Fibroblast of skin of abdomen (primary cell): ENCODE measurements around the gene LRRC75A.
"Not testable (repeated sequence)": the region's sequence is repeated elsewhere in the genome, so short reads cannot be mapped to it uniquely, and the experiment has no call there.

Experiments
- DNase-seq: peaks from one replicate; pipeline ENCODE4 v3.0.0-alpha.2; 2013

The LRRC75A gene

DNA sequence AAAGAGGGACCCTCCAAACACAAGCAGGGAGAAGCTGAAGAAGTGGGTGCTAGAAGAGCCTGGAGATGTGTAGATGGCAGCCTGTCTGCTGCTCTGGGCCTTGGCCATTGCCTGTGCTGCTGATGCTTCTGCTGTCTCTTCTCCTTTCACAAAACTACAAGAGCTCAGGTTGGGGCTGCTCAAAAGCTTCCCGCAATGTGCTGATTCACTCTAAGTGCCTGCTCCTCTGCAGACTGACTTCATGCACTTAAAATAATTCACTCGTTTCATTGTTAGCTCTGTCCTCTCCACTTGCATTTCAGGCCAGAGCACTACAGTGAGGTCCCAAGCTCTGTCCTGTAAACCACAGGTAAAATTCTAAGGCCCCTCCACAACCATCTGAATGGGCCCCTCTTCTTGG lies 95.3 kb downstream of the LRRC75A start:
- DNase-seq = not testable (repeated sequence)

DNA sequence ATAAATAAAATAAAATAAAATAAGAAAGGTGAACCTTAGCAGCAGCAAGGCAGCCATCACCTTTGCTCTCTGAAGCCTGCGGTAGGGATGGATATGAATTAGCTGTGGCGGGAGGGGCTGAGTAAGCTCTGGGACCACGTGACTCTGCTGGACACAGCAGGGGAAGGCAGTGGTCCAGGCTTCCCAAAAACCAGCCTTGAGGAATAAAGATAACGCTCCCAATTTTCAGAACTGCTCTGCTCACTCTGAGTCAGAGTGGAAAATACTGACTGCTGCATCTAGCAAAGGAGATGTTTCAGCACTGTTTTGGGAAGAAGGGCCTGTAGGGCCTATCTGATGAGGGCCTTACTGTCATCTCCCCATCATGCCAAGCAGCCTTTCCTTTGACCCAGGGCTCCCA lies 96.1 kb downstream of the LRRC75A start:
- DNase-seq = not testable (repeated sequence)

- not testable (repeated sequence) for DNase-seq
Observed at GRCh38 chr17:16392491-16392890, 99.5 kb downstream of the LRRC75A start.
